ENCODE results near the gene SCN1A.

The SCN1A gene

GRCh38 chr2:166133653-166134052, 5.8 kb upstream of the SCN1A start:
- H3K4me3 ChIP-seq (ENCODE audit: low read depth, low read length) = no peak overlapping the region
- no peak for DNase-seq
- no peaks in the 10 kb centered on the region for H3K36me3 ChIP-seq
- no peaks in the 10 kb centered on the region for H3K27me3 ChIP-seq
- TF ChIP-seq CTCF (IDR thresholded peaks at IDR 0.05; ENCODE audit: low read depth, low read length) = no peak
- H3K4me1 ChIP-seq = no peaks in the 10 kb centered on the region
- H3K9me3 ChIP-seq = no peaks in the 10 kb centered on the region

DNA sequence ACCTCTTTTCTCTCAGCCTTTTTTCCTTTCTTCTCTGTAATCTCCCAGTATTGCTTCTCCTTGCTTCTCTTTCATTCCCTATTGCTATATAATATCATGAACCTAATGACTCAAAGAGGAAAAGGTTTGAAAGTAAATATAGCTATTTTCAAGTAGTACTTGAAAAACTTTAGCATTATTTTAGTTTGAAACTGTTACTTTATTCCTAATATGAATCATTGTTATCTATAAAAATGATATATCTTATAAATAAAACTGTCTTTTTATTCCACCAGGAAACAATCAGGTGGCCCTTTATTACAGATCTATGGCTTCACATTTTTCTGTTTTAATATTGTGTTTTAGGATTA, 311 bp upstream of the SCN1A start:
- Histone ChIP-seq H3K36me3 (no peaks in the 10 kb centered on the region), H3K4me3 (ENCODE audit: low read depth, low read length) (no peak overlapping the region), H3K27me3 (no peaks in the 10 kb centered on the region), H3K4me1 (no peaks in the 10 kb centered on the region), H3K9me3 (no peaks in the 10 kb centered on the region)
- no peak for TF ChIP-seq CTCF (IDR thresholded peaks at IDR 0.05; ENCODE audit: low read depth, low read length)
- DNase-seq = no peak

- Histone ChIP-seq H3K4me3 (ENCODE audit: low read depth, low read length) (no peak overlapping the region), H3K27me3 (no peaks in the 10 kb centered on the region), H3K4me1 (no peaks in the 10 kb centered on the region), H3K9me3 (no peaks in the 10 kb centered on the region), H3K36me3 (no peaks in the 10 kb centered on the region)
- DNase-seq = no peak
- TF ChIP-seq CTCF (IDR thresholded peaks at IDR 0.05; ENCODE audit: low read depth, low read length) = no peak
Observed at GRCh38 chr2:166126007-166126639, 1.7 kb downstream of the SCN1A start.

DNA sequence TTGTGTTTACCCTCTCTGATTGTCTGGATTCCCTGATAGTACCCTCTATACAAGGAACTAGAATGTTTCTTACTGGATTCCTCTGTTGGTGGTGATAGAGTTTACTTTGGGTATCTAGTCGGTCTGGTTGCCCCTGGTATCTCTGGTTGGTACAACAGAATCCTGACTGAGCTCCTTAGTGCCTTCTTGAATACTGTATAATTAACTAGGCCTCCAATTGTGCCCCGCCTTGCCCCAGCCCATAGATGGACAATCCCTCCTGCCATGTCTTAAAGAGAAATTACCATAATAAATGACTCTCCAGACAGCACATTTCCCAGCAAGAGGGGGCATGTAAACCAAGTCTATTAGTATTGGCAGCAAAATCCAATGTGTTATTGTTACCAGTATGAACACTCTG, 2.3 kb downstream of the SCN1A start:
- no peak for DNase-seq
- TF ChIP-seq CTCF (IDR thresholded peaks at IDR 0.05; ENCODE audit: low read depth, low read length) = no peak
- Histone ChIP-seq H3K9me3 (no peaks in the 10 kb centered on the region), H3K4me1 (no peaks in the 10 kb centered on the region), H3K4me3 (ENCODE audit: low read depth, low read length) (no peak overlapping the region), H3K36me3 (no peaks in the 10 kb centered on the region), H3K27me3 (no peaks in the 10 kb centered on the region)

DNA sequence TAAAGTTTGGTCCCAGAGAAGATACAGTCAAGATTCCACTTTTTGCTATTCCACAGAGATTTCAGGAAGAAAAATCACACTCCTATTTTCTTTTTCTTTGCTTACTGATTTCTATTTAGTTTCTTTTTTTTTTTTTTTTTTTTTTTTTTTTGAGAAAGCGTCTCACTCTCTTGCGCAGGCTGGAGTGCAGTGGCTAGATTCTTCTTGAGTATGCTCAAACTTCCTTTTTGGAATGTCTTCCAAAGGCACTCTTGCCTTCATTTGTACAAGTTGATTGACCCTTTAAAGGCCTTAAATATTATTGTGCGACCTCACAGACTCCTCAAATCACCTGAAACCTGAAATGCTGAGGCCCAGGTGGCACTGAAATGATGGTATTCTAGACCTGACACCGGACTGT, 9.6 kb downstream of the SCN1A start:
- no peaks in the 10 kb centered on the region for H3K9me3 ChIP-seq
- no peak for DNase-seq
- no peak for TF ChIP-seq CTCF (IDR thresholded peaks at IDR 0.05; ENCODE audit: low read depth, low read length)
- no peaks in the 10 kb centered on the region for H3K4me1 ChIP-seq
- no peaks in the 10 kb centered on the region for H3K27me3 ChIP-seq
- no peak overlapping the region for H3K4me3 ChIP-seq (ENCODE audit: low read depth, low read length)
- no peaks in the 10 kb centered on the region for H3K36me3 ChIP-seq

GRCh38 chr2:166117491-166117890, 10.3 kb downstream of the SCN1A start:
- Histone ChIP-seq H3K36me3 (no peaks in the 10 kb centered on the region), H3K9me3 (no peaks in the 10 kb centered on the region), H3K4me3 (ENCODE audit: low read depth, low read length) (no peak overlapping the region), H3K4me1 (no peaks in the 10 kb centered on the region), H3K27me3 (no peaks in the 10 kb centered on the region)
- TF ChIP-seq CTCF (IDR thresholded peaks at IDR 0.05; ENCODE audit: low read depth, low read length) = no peak
- no peak for DNase-seq
